Activated T-cell treated with anti-CD3 and anti-CD28 coated beads for 48 hours (primary cell): Measurements from ENCODE around the gene MALAT1.

ENCODE experiments used
- DNase-seq: peaks from one replicate; pipeline ENCODE4 v3.0.0-alpha.2; 2020; ENCODE audit warnings: low read depth

The MALAT1 gene

GRCh38 chr11:65540290-65541092, 41.6 kb downstream of the MALAT1 start:
- peak; percentile 91 for DNase-seq

DNA sequence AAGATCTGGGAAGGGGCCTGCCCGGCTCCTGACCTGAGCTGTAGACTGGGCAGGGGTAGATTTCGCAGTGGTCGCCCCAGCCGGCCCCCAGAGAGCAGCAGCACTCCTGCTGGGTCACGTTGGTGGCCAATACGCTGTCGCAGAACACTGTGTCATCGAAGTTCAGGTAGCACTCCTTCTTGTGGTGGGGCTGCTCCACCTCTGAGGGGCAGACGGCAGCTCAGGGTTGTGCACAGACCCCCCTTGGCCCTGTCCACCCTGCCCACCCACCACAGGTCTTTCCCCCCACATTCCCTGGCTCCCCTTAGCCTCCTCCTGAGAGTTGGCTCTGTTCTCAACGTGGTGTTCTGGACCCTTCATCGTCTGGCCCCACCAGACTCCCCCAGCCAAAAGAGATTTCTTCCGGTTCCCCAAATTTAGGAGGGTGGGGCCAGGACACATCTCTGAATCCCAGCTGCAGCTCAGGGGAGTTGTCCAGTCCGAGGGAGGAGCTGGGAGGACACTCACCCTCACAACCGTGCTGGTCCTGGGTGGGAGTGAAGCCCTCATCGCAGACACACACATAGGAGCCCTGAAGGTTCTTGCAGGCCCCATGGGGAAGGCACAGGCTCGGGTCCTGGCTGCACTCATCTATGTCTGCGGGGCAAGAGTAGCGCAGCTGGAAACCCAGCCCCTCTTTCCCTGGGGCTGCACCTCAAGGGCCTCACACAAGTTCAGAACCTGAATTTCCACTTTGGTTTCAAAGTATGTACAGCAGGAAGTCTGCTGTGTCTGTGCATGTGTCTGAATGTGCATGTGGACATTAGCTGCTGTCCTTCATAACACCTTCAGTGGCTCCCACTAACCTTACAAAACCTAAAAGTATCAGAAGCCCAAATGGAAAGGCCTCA, 42.5 kb downstream of the MALAT1 start:
- DNase-seq: no peak

DNA sequence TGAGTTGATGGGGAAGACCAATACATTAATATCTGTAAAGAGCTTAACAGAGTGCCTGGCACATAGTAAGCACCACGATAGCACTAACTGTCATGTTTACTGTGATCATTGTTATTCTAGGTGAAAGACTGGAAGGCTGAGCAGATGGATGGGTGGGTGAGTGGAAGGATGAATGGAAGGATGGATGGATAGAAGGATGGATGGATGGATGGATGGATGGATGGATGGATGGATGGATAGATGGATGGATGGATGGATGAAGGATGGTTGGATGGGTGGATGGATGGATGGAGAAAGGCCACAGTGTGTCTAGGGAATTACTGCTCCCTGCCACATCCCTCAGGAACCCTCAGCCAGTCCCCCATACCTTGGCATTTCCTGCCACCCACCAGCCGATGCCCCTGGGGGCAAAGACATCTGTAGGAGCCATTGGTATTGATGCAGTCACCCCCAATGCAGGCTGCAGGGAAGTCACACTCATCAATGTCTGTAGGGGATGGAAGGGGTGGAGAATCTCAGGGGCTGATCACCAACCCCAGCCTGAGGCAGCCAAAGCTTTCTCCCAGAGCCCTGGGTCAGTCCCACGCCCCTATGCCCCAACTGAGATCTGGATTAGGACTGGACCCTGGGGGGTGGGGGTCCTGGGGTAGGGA, 44.0 kb downstream of the MALAT1 start:
- no peak for DNase-seq

DNA sequence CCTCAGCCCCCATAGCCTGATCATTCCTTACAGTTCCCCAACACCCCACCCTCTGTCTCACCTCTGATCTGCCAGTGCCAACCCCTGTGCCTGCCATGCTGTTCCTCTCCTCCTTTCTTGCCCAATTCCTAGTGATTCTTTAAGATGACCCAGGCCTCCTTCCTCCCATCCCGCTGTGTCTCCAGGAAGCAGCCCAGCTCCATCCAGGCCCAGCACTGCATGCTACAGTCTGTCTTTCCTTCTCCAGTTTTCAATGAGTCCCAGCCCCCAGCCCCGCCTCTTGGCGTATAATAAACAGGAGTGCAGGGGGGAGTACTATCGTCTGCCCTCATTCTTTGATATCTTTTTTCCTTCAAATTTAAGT, 47.0 kb downstream of the MALAT1 start:
- no peak for DNase-seq

DNA sequence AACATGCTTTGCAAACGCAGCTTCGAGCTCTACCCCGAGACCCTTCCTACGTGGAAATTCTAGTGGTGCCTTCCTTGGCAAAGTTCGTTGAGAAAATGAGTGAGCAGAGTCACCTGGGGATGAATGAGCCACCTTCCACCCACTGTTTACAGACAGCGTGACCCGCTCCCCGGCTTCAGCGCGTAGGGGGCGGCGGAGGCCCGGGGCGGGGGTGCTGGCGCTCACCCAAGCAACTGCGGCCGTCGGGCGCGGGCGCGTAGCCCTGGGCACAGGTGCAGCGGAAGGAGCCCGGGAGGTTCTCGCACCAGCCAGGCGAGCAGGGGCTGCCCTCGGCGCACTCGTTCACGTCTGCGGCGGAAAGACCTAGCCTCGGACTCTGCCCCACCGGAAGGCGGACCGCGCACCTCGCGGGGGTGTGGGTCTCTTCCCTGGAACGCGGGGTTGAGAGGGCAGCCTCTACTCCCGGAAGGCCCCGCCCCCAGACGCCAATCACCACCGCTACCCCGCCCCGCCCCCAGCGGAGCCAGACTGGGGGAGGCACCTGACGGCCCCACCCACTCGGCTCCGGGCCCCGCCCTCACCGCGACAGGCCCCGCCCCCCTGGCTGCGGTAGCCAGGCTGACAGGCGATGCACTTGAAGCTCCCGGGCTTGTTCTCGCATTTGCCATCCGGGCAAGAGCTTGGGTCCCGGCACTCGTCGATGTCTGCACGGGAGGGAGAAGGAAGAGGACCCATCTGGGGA, 47.5 kb downstream of the MALAT1 start:
- peak; percentile 99 for DNase-seq

DNA sequence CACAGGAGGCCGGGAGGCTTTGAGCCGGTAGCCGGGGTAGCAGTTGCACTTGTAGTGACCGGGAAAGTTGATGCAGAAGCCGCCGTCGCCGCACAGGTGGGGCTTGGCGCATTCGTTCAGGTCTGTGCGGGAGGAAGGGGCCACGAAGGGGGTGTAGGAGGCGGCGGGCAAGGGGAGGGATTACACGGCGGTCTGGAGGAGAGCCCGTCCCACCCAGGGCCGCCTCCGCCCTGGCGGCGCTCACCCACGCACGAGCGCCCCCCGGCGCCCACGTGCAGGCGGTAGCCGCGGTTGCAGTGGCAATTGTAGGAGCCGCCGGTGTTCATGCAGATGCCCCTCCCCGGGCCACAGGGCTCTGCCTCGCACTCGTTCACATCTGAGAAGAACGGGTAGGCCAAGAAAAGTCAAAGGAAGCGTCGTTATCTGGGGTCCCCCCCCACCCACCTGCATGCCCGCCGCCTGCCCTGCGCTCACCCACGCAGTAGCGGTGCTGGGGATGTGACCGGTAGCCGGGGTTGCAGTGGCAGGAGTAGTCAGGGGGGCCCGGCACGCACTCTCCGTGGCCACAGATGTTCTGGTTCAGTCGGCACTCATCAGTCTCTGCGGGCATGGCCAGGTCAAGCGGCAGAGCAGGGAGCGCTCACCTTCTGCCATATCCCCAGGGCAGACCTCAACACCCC, 48.7 kb downstream of the MALAT1 start:
- no peak for DNase-seq

DNA sequence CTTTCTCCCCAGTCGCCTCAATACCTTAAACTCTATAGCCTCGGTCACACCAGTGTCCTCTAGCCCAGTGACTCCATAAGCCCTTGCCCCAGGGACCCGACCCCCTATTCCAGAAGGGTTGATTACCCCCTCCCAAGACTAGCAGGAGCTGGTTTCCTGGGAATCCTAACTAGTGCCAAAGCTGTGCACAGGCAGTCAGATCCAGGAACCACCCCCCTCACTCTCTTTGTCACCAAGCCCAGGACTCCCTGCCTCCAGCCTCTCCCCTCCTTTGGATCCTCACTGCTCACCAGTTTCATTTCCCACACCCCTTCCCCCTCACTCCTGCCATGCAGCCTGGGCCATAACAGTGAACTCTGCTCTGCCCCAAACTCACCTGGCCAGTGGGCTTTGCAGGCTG, 49.5 kb downstream of the MALAT1 start:
- no peak for DNase-seq

DNA sequence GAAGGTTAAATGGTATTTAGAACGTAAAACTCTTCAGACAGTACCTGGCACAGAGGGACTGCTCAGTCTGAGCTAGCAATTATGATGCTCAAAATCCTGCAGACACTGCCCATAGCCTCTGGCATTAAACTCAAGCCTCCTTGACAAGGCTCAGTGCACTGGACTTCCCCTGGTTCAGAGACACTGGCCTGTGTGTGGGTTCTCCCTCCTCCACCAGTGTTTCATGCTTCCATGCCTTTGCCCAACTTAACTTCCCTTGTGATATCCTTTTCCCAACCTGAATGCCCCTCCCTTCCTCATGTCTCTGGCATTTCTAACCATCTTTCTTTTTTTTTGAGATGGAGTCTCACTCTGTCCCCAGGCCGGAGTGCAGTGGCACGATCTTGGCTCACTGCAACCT, 50.3 kb downstream of the MALAT1 start:
- DNase-seq: no peak

DNA sequence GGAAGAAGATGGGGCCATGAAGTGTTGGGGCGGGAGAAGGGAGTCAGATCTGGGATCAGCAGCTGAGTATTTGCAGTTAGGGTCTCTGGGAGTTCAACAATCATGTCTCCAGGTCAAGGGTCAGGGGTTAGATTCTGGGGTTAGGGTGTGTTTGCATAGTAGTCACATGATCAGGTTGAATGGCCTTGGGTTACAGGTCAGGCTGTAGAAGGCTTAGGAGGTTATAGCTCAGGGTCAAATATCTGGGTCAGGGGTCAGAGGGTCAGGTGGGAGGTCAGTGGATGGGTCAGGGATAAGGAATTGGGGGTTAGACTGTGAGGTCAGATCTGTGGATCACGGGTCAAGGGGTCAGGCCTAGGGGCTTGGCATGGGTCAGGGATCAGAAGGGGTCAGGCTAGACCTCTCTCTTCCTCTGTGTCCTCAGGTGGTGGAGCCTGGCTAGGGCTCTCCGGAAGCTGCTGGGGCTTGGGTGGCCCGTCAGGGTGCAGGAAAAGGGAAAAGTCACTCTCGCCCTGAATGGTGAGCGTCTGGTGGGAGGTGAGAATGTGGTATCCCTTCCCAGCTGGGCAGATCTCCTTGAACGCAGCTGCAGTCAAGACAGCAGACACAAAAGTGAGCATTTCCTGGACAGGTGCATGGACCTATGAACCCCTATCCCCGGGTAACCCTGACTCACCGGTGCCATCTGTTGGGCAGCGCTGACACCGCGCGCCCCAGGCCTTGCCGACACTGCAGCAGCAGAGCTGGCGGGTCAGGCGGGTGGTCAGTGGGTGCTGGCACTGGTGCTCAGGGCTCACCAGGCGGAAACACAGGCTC, 52.9 kb downstream of the MALAT1 start:
- no peak for DNase-seq

GRCh38 chr11:65552388-65552951, 53.6 kb downstream of the MALAT1 start:
- DNase-seq: no peak

DNA sequence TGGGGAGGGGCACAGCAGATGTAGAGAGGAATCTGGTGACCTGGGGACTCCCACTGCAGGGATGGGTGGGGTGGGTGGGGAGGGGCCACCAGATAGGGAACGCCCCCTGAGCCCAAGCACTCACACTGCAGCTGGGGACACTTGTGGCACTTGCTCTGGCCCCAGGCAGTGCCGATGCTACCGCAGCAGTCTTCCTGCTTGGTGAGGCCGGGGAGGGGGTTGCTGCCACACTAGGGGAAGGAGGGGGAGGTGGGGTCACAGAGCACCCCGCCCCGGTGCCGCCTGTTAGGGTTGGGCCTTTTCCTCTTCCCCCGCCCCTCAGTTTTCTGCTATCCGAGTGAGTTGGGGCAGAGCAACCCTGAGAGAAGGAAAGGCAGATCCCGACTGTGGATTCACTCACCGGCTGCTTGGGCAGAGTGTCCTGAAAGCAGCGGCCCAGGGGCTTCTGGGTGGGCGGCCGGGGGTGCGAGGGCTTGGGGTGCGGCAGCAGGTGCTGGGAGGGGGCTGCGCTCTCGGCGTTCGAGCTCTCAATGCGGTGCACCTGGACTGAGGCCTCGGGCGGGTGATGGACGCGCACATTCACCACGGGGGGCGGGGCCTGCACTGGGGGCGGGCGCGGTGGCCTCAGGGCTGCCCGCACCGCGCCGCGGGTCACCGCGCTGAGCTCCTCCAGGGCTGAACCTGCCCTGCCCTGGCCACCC, 54.6 kb downstream of the MALAT1 start:
- DNase-seq: no peak

DNA sequence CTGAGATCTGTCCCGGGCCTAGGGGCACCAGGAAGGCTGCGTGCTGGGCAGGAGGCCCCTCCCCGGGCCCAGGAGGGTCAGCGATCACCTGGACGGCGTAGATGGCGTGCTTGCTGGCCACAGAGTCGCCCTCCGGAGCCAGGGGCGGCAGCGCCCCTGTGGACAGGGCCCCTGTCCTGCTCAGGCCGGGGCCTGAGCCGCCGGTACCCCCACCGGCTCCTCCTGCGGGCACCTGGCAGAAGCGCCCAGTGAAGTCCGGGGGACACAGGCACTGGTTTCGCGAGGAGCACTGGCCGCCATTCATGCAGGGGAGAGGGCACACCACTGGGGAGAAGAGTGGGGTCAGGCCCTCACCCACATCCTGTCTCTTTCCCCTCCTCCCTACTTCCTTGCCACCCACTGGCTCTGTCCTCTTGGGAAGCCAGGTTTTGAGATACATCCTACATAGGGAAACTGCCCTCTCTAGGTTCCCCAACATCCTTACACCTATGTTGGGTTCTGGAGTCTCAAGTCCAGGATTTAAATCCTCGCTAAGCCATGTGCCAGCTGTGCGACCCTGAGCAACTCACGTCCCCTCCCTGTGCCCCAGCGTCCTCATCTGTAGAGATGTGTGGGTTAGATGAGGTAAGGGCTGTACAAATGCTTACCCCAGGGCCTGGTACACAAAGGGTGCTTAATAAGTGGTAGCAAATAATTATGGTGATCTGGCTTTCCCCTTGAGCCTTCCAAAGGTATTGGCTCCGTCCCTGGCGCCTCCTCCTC, 55.4 kb downstream of the MALAT1 start:
- no peak for DNase-seq

DNA sequence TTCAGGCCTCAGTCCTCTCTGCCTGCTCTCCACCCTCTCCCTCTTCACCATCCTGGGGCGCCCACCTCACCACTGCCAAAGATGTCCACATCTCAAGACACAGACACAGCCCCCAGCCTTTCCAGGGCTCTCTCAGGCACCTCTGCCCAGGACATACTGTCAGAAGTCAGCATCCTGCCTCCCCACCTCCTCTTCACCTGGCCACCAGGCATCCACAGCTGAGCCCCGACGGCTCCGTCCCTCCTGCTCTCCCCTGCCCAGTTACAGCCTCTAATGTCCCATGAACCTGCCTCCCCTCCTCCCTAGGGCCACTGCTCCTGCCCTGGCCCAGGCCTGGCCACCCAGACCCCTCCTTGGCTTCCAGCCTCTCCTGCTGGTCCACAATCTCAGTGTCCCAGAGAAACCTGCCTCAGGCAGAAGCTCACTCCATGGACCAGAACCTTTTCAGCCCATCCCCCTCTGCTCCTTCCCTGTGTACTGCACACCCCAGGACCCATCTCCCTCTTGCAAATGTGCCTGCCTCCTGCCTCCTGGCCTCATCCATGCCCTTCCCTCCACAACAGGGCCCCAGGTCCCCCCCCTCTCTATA, 56.1 kb downstream of the MALAT1 start:
- DNase-seq: no peak

GRCh38 chr11:65555693-65556231, 56.9 kb downstream of the MALAT1 start:
- no peak for DNase-seq
